GM12878 (cell line): ENCODE measurements around the gene AGFG1. TPM values are rescaled to one million over a fixed set of nuclear protein-coding genes. Genes with fewer than 3 reads are reported as not detected.
A peak's percentile ranks its signal among the peaks of the same experiment; 100 is the strongest.

Source experiments
- CBX5 ChIP-seq: sonication (generic); IDR thresholded peaks from 2 replicates; pipeline ENCODE4 v1.6.1; 2016; ENCODE audit warnings: low read depth, moderate library complexity, mild to moderate bottlenecking, inconsistent platforms
- EED ChIP-seq: sonication (generic); IDR thresholded peaks from 2 replicates; pipeline ENCODE4 v1.6.1; 2016; ENCODE audit warnings: antibody characterized with exemption, low read depth
- EGR1 ChIP-seq, 2 experiments: IDR thresholded peaks; 1 replicate in 1 of 2; 2 replicates in 1 of 2; pipeline ENCODE4 v1.6.1; 2011 to 2012; ENCODE audit warnings: low read depth in 2 of 2, low read length in 2 of 2, borderline replicate concordance in 1 of 2, mild to moderate bottlenecking in 1 of 2, moderate library complexity in 1 of 2
- HDAC2 ChIP-seq: fragments of 200-600 bp; sonication (generic); IDR thresholded peaks from 2 replicates; pipeline ENCODE4 v1.6.1; 2017
- IKZF1 ChIP-seq: fragments of 450-650 bp; conservative IDR thresholded peaks from 2 replicates; pipeline ENCODE4 v1.6.1; 2017; ENCODE audit warnings: antibody characterized with exemption, mild to moderate bottlenecking
- IKZF2 ChIP-seq, 2 experiments: fragments of 450-650 bp; IDR thresholded peaks; 2 replicates each; pipeline ENCODE4 v1.6.1; 2017; ENCODE audit warnings: mild to moderate bottlenecking in 2 of 2, moderate library complexity in 2 of 2
- JUNB ChIP-seq: IDR thresholded peaks from 2 replicates; pipeline ENCODE4 v1.6.1; 2016; ENCODE audit warnings: antibody characterized with exemption, mild to moderate bottlenecking
- MEF2B ChIP-seq: fragments of 450-650 bp; IDR thresholded peaks from 2 replicates; pipeline ENCODE4 v1.6.1; 2018; ENCODE audit warnings: mild to moderate bottlenecking, moderate library complexity; ENCODE audit not compliant: partially characterized antibody, poor library complexity, severe bottlenecking
- MTA3 ChIP-seq: IDR thresholded peaks from 2 replicates; pipeline ENCODE4 v1.6.1; 2012; ENCODE audit warnings: low read length, inconsistent platforms, borderline replicate concordance
- PAX8 ChIP-seq: fragments of 450-650 bp; IDR thresholded peaks from 2 replicates; pipeline ENCODE4 v1.6.1; 2017; ENCODE audit warnings: mild to moderate bottlenecking, moderate library complexity
- POLR2AphosphoS5 ChIP-seq: IDR thresholded peaks from 2 replicates; pipeline ENCODE4 v1.6.1; 2011; ENCODE audit warnings: mild to moderate bottlenecking, low read length, inconsistent platforms
- SMAD1 ChIP-seq: fragments of 450-650 bp; IDR thresholded peaks from 2 replicates; pipeline ENCODE4 v1.6.1; 2018; ENCODE audit warnings: mild to moderate bottlenecking, low read depth; ENCODE audit not compliant: partially characterized antibody
- SPI1 ChIP-seq: IDR thresholded peaks from 2 replicates; pipeline ENCODE4 v1.6.1; 2011; ENCODE audit warnings: low read depth, mild to moderate bottlenecking, low read length, moderate library complexity, borderline replicate concordance; ENCODE audit not compliant: insufficient read depth
- SUZ12 ChIP-seq: fragments of 200-600 bp; sonication (generic); IDR thresholded peaks from one replicate; pipeline ENCODE4 v1.6.1; 2018; ENCODE audit warnings: antibody characterized with exemption, mild to moderate bottlenecking; ENCODE audit not compliant: unreplicated experiment
- TBL1XR1 ChIP-seq: IDR thresholded peaks from 2 replicates; pipeline ENCODE4 v1.6.1; 2012; ENCODE audit warnings: low read depth, low read length, improper control_type of control experiment
- YBX1 ChIP-seq: fragments of 450-650 bp; IDR thresholded peaks from 2 replicates; pipeline ENCODE4 v1.6.1; 2016; ENCODE audit warnings: antibody characterized with exemption
- ZNF24 ChIP-seq: fragments of 450-650 bp; IDR thresholded peaks from 2 replicates; pipeline ENCODE4 v1.6.1; 2017; ENCODE audit warnings: antibody characterized with exemption, mild to moderate bottlenecking
- polyA plus RNA-seq, 11 experiments: library from polyadenylated mRNA; depleted of rRNA in 4 of 11; unstranded in 6 of 11; stranded (reverse) in 5 of 11; fragments of >200 nt; fragmentation: Nextera tagmentation in 4 of 11; fragmentation: Illumina TruSeq in 1 of 11; extraction: Ambion mirVana in 4 of 11; extraction: Trizol in 1 of 11; gene quantifications; 1 replicate in 1 of 11; 2 replicates in 10 of 11; pipeline versions ENCODE4 v1.2.1 to v1.2.3, GENCODE V29; 2011 to 2016; ENCODE audit warnings: inconsistent platforms in 2 of 11, missing spikeins in 2 of 11, low read depth in 1 of 11
- total RNA-seq, 4 experiments: library from RNA; depleted of rRNA in 3 of 4; stranded (reverse); fragments of >200 nt in 3 of 4; fragmentation: Illumina TruSeq in 1 of 4; extraction: Trizol in 1 of 4; gene quantifications; 2 replicates each; pipeline versions ENCODE4 v1.2.1 to v1.2.3, GENCODE V29; 2013 to 2021
- TF ChIP-seq, protein P1 (sequence below), 3 experiments: IDR thresholded peaks in 2 of 3; conservative IDR thresholded peaks in 1 of 3; 2 replicates each; pipeline ENCODE4 v1.5.1; 2011; ENCODE audit warnings: low read depth in 3 of 3, low read length in 3 of 3, mild to moderate bottlenecking in 3 of 3, control low read depth in 2 of 3, moderate library complexity in 2 of 3, inconsistent platforms in 1 of 3, mixed read lengths in 1 of 3; ENCODE audit not compliant: control insufficient read depth in 2 of 3, insufficient read depth in 1 of 3; ENCODE audit errors: extremely low read depth in 1 of 3
- TF ChIP-seq, protein P2 (sequence below): fragments of 450-650 bp; IDR thresholded peaks from 2 replicates; pipeline ENCODE4 v1.6.1; 2017; ENCODE audit warnings: mild to moderate bottlenecking, moderate library complexity
- TF ChIP-seq, protein P3 (sequence below): fragments of 150-350 bp; IDR thresholded peaks from 2 replicates; pipeline ENCODE4 v1.6.1; 2014; ENCODE audit warnings: mild to moderate bottlenecking, low read depth, low read length
- TF ChIP-seq, protein P4 (sequence below): IDR thresholded peaks from 2 replicates; pipeline ENCODE4 v1.6.1; 2012; ENCODE audit warnings: low read length, inconsistent platforms

The AGFG1 gene
- total and polyA plus RNA-seq, 10 of the 15 experiments (the other 5 are each of a cell fraction or from before 2014, with no cell fraction given): 7.3 to 243 (median 81.7) TPM

DNA sequence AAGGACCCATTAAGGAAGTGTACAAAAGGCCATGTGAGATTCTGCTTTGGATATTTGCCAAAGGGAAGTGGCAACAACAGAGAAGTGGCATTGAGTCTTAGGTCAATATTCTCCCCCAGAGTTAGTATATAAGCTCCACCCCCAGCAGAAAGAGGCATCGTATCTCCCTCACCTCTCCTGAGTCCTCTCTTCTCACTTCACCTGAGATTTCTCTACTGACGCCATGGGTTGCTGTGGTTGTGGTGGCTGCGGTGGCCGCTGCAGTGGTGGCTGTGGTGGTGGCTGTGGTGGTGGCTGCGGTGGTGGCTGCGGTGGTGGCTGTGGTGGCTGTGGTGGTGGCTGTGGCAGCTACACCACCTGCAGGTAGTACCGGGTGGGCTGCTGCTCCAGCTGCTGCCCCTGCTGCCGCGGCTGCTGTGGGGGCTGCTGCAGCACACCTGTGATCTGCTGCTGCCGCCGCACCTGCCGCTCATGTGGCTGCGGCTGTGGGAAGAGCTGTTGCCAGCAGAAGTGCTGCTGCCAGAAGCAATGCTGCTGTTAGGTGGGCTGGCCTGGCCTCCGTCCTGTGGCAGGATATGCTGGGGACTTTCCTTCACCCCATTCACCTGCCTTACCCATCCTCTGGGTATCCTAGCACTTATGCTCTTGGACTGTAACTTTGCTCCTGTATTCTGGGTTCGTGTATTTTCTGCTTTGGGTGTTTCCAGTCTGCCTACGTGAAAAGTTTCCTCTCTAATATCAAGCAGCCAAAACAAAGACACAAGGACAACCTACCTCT is 136.8 kb downstream of the AGFG1 start (continued):
- 0 out of 3 replicates have a peak, but pooled peaks of 1 of the 2 experiments have one; percentile 10 for TF ChIP-seq EGR1 (IDR thresholded peaks at IDR 0.05; ENCODE audit: borderline replicate concordance in 1 of 2, low read depth in 2 of 2, low read length in 2 of 2)
- TF ChIP-seq, protein P1, sequence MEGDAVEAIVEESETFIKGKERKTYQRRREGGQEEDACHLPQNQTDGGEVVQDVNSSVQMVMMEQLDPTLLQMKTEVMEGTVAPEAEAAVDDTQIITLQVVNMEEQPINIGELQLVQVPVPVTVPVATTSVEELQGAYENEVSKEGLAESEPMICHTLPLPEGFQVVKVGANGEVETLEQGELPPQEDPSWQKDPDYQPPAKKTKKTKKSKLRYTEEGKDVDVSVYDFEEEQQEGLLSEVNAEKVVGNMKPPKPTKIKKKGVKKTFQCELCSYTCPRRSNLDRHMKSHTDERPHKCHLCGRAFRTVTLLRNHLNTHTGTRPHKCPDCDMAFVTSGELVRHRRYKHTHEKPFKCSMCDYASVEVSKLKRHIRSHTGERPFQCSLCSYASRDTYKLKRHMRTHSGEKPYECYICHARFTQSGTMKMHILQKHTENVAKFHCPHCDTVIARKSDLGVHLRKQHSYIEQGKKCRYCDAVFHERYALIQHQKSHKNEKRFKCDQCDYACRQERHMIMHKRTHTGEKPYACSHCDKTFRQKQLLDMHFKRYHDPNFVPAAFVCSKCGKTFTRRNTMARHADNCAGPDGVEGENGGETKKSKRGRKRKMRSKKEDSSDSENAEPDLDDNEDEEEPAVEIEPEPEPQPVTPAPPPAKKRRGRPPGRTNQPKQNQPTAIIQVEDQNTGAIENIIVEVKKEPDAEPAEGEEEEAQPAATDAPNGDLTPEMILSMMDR (IDR thresholded peaks at IDR 0.05 in 2 of 3, conservative IDR thresholded peaks at IDR 0.05 in 1 of 3; ENCODE audit: control insufficient read depth in 2 of 3, extremely low read depth in 1 of 3, insufficient read depth in 1 of 3, low read depth in 3 of 3, low read length in 3 of 3): no peak
- no peak for TF ChIP-seq TBL1XR1
- no peak for TF ChIP-seq POLR2AphosphoS5
- TF ChIP-seq SMAD1: no peak
- peak; percentile 21 for TF ChIP-seq MEF2B
- TF ChIP-seq IKZF1: peak; percentile 74; the same call in 1 of the 2 replicates
- TF ChIP-seq JUNB: no peak
- no peak for TF ChIP-seq YBX1
- TF ChIP-seq MTA3: no peak
- TF ChIP-seq SUZ12: no peak
- TF ChIP-seq HDAC2: no peak
- TF ChIP-seq, protein P2, sequence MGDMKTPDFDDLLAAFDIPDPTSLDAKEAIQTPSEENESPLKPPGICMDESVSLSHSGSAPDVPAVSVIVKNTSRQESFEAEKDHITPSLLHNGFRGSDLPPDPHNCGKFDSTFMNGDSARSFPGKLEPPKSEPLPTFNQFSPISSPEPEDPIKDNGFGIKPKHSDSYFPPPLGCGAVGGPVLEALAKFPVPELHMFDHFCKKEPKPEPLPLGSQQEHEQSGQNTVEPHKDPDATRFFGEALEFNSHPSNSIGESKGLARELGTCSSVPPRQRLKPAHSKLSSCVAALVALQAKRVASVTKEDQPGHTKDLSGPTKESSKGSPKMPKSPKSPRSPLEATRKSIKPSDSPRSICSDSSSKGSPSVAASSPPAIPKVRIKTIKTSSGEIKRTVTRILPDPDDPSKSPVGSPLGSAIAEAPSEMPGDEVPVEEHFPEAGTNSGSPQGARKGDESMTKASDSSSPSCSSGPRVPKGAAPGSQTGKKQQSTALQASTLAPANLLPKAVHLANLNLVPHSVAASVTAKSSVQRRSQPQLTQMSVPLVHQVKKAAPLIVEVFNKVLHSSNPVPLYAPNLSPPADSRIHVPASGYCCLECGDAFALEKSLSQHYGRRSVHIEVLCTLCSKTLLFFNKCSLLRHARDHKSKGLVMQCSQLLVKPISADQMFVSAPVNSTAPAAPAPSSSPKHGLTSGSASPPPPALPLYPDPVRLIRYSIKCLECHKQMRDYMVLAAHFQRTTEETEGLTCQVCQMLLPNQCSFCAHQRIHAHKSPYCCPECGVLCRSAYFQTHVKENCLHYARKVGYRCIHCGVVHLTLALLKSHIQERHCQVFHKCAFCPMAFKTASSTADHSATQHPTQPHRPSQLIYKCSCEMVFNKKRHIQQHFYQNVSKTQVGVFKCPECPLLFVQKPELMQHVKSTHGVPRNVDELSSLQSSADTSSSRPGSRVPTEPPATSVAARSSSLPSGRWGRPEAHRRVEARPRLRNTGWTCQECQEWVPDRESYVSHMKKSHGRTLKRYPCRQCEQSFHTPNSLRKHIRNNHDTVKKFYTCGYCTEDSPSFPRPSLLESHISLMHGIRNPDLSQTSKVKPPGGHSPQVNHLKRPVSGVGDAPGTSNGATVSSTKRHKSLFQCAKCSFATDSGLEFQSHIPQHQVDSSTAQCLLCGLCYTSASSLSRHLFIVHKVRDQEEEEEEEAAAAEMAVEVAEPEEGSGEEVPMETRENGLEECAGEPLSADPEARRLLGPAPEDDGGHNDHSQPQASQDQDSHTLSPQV: no peak
- TF ChIP-seq, protein P3, sequence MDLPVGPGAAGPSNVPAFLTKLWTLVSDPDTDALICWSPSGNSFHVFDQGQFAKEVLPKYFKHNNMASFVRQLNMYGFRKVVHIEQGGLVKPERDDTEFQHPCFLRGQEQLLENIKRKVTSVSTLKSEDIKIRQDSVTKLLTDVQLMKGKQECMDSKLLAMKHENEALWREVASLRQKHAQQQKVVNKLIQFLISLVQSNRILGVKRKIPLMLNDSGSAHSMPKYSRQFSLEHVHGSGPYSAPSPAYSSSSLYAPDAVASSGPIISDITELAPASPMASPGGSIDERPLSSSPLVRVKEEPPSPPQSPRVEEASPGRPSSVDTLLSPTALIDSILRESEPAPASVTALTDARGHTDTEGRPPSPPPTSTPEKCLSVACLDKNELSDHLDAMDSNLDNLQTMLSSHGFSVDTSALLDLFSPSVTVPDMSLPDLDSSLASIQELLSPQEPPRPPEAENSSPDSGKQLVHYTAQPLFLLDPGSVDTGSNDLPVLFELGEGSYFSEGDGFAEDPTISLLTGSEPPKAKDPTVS: no peak
- peak; percentile 93 for TF ChIP-seq EED
- no peak for TF ChIP-seq ZNF24
- TF ChIP-seq, protein P4, sequence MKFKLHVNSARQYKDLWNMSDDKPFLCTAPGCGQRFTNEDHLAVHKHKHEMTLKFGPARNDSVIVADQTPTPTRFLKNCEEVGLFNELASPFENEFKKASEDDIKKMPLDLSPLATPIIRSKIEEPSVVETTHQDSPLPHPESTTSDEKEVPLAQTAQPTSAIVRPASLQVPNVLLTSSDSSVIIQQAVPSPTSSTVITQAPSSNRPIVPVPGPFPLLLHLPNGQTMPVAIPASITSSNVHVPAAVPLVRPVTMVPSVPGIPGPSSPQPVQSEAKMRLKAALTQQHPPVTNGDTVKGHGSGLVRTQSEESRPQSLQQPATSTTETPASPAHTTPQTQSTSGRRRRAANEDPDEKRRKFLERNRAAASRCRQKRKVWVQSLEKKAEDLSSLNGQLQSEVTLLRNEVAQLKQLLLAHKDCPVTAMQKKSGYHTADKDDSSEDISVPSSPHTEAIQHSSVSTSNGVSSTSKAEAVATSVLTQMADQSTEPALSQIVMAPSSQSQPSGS: no peak
- no peak for TF ChIP-seq CBX5
- TF ChIP-seq IKZF2 (IDR thresholded peaks at IDR 0.05): peak; percentile 84 to 92
- no peak for TF ChIP-seq PAX8
- TF ChIP-seq SPI1: peak; percentile 42; the same call in 1 of the 2 replicates
